ENCODE measurements around the gene PARP4.
"Not testable (repeated sequence)": the region's sequence is repeated elsewhere in the genome, so short reads cannot be mapped to it uniquely, and the experiment has no call there.

The PARP4 gene

DNA sequence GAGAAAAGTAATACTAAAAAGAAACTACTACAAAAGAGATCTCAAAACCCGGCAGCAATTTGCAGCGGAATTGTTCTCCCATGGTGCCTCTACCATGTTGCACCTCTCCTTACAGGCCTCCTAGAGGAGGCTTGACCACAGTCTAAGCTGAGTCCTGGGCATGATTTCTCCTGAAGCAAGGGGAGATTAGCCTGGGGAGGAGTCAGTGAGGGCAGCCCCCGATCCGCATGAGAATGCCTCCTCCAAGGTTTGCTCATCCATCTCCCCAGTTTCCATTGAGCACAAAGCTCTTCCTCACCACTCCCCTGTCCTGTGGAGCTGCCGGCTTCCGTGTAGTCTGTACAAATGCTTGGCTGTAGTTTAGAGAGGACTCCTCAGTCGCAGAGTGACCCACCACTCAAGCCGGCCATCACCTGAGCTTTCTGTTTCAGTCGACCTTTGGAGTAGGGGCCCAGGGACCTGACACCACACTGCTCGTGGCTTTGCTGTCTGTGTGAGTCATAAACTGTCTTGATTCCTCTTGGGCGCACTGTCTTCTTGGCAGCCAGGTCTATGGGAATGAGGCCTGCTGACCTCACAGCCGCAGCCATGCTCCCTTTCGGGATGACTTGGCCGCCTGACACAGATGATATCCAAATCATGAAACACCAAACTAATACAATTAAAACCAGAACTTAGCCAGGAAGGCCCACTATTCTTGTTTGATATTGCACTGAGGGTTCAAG, 130.9 kb downstream of the PARP4 start:
- WGBS, 2 donors (ENCODE audit: extremely low coverage in 2 of 2, insufficient read length in 2 of 2, insufficient replicate concordance in 1 of 2) = no CpG with 5 or more reads among the region's 14 CpGs
- Histone ChIP-seq H3K9me3 (replicated peaks in 1 of 2; ENCODE audit: control insufficient read depth in 2 of 2, insufficient read depth in 1 of 2, low read depth in 1 of 2, low read length in 2 of 2) (no peaks in the 10 kb centered on the region), H3K18ac (ENCODE audit: low read length) (no peak overlapping the region), H3K23ac (ENCODE audit: low read depth, low read length, poor library complexity) (no peak overlapping the region), H3K27me3 (ENCODE audit: control insufficient read depth in 3 of 3, insufficient read depth in 3 of 3, low read depth in 1 of 3, low read length in 3 of 3) (no peaks in the 10 kb centered on the region), H3K79me1 (ENCODE audit: low read depth, low read length) (no peaks in the 10 kb centered on the region), H2BK5ac (ENCODE audit: low read length) (no peak overlapping the region), H3K4me1 (ENCODE audit: control insufficient read depth in 2 of 2, insufficient read depth in 1 of 2, low read depth in 1 of 2, low read length in 2 of 2) (no peaks in the 10 kb centered on the region), H2AFZ (ENCODE audit: low read length) (peak overlapping the region; percentile 41), H4K91ac (ENCODE audit: low read depth, low read length, poor library complexity) (no peak overlapping the region), H2BK120ac (ENCODE audit: low read depth, low read length) (no peak overlapping the region), H3K27ac (replicated peaks; ENCODE audit: low read length) (no peak overlapping the region), H2AK5ac (ENCODE audit: low read depth, low read length) (no peak overlapping the region), H3K9ac (ENCODE audit: low read depth, low read length, poor library complexity) (no peak overlapping the region), H4K8ac (ENCODE audit: low read depth, low read length) (no peak overlapping the region), H3K4me2 (ENCODE audit: insufficient read depth, low read length, poor library complexity, severe bottlenecking) (no peak overlapping the region), H3K4ac (ENCODE audit: low read length) (no peak overlapping the region), H2BK15ac (ENCODE audit: low read length) (no peak overlapping the region), H3K14ac (ENCODE audit: low read length) (no peak overlapping the region), H3K36me3 (replicated peaks in 1 of 2; ENCODE audit: control insufficient read depth in 2 of 2, insufficient read depth in 2 of 2, low read length in 2 of 2) (no peaks in the 10 kb centered on the region), H3K4me3 (ENCODE audit: low read length in 2 of 2) (no peak overlapping the region), H2BK12ac (ENCODE audit: low read length) (no peak overlapping the region)
- no peak for DNase-seq (ENCODE audit: low spot score)

DNA sequence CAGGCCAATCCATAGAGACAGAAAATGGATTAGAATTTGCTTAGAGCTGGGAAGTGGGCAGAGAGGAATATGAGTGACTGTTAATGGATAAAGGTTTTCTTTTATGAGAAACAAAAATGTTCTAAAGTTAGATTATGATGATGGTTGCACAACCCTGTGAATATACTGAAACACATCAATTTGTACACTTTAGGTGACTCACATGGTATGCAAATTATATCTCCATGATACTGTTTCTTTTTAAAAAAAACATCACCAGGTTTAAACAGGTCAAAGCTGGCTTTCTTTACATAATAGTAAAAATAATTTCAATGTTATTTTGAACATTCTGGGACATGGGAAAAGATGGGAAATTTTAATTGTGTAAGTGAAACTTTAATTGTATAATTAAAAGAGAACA, 131.7 kb downstream of the PARP4 start:
- H3K27ac ChIP-seq (replicated peaks; ENCODE audit: low read length); H2AK5ac ChIP-seq (ENCODE audit: low read depth, low read length); H3K27me3 ChIP-seq (ENCODE audit: control insufficient read depth in 3 of 3, insufficient read depth in 3 of 3, low read depth in 1 of 3, low read length in 3 of 3); H3K14ac ChIP-seq (ENCODE audit: low read length); H2BK15ac ChIP-seq (ENCODE audit: low read length); H3K4me2 ChIP-seq (ENCODE audit: insufficient read depth, low read length, poor library complexity, severe bottlenecking); H3K4me3 ChIP-seq (ENCODE audit: low read length in 2 of 2); H2BK120ac ChIP-seq (ENCODE audit: low read depth, low read length); H3K9me3 ChIP-seq (replicated peaks in 1 of 2; ENCODE audit: control insufficient read depth in 2 of 2, insufficient read depth in 1 of 2, low read depth in 1 of 2, low read length in 2 of 2); H3K18ac ChIP-seq (ENCODE audit: low read length); H2AFZ ChIP-seq (ENCODE audit: low read length); H3K9ac ChIP-seq (ENCODE audit: low read depth, low read length, poor library complexity); H3K4me1 ChIP-seq (ENCODE audit: control insufficient read depth in 2 of 2, insufficient read depth in 1 of 2, low read depth in 1 of 2, low read length in 2 of 2); H3K23ac ChIP-seq (ENCODE audit: low read depth, low read length, poor library complexity); H4K91ac ChIP-seq (ENCODE audit: low read depth, low read length, poor library complexity); H3K79me1 ChIP-seq (ENCODE audit: low read depth, low read length); H2BK12ac ChIP-seq (ENCODE audit: low read length); H4K8ac ChIP-seq (ENCODE audit: low read depth, low read length); H3K36me3 ChIP-seq (replicated peaks in 1 of 2; ENCODE audit: control insufficient read depth in 2 of 2, insufficient read depth in 2 of 2, low read length in 2 of 2); H3K4ac ChIP-seq (ENCODE audit: low read length); H2BK5ac ChIP-seq (ENCODE audit: low read length); DNase-seq (ENCODE audit: low spot score): not testable (repeated sequence)

DNA sequence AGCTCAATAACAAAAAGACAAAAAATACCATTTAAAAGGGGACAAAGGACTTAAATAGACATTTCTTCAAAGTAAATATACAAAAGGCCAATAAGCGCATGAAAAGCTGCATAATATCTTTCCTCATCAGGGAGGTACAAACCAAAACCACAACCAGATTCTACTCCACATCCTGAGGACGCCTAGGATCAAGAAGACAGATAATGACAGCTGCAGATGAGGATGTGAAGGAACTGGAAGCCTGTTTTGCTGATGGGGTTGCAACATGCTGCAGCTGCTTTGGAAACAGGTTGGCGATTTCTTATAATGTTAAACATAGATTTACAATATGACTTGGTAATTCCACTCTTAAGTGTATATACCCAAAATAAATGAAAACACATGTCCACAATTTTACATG, 132.4 kb downstream of the PARP4 start:
- H3K9ac ChIP-seq (ENCODE audit: low read depth, low read length, poor library complexity); H2BK15ac ChIP-seq (ENCODE audit: low read length); H2BK120ac ChIP-seq (ENCODE audit: low read depth, low read length); H2BK12ac ChIP-seq (ENCODE audit: low read length); H3K14ac ChIP-seq (ENCODE audit: low read length); H2AFZ ChIP-seq (ENCODE audit: low read length); H2BK5ac ChIP-seq (ENCODE audit: low read length); H3K4me1 ChIP-seq (ENCODE audit: control insufficient read depth in 2 of 2, insufficient read depth in 1 of 2, low read depth in 1 of 2, low read length in 2 of 2); H3K4ac ChIP-seq (ENCODE audit: low read length); H4K8ac ChIP-seq (ENCODE audit: low read depth, low read length); H3K36me3 ChIP-seq (replicated peaks in 1 of 2; ENCODE audit: control insufficient read depth in 2 of 2, insufficient read depth in 2 of 2, low read length in 2 of 2); H3K18ac ChIP-seq (ENCODE audit: low read length); H3K9me3 ChIP-seq (replicated peaks in 1 of 2; ENCODE audit: control insufficient read depth in 2 of 2, insufficient read depth in 1 of 2, low read depth in 1 of 2, low read length in 2 of 2); H3K4me3 ChIP-seq (ENCODE audit: low read length in 2 of 2); H3K79me1 ChIP-seq (ENCODE audit: low read depth, low read length); H3K27me3 ChIP-seq (ENCODE audit: control insufficient read depth in 3 of 3, insufficient read depth in 3 of 3, low read depth in 1 of 3, low read length in 3 of 3); H3K27ac ChIP-seq (replicated peaks; ENCODE audit: low read length); H4K91ac ChIP-seq (ENCODE audit: low read depth, low read length, poor library complexity); DNase-seq (ENCODE audit: low spot score); H2AK5ac ChIP-seq (ENCODE audit: low read depth, low read length); H3K23ac ChIP-seq (ENCODE audit: low read depth, low read length, poor library complexity); H3K4me2 ChIP-seq (ENCODE audit: insufficient read depth, low read length, poor library complexity, severe bottlenecking): not testable (repeated sequence)
- no CpG with 5 or more reads among the region's 3 CpGs for WGBS, 2 donors (ENCODE audit: extremely low coverage in 2 of 2, insufficient read length in 2 of 2, insufficient replicate concordance in 1 of 2)

DNA sequence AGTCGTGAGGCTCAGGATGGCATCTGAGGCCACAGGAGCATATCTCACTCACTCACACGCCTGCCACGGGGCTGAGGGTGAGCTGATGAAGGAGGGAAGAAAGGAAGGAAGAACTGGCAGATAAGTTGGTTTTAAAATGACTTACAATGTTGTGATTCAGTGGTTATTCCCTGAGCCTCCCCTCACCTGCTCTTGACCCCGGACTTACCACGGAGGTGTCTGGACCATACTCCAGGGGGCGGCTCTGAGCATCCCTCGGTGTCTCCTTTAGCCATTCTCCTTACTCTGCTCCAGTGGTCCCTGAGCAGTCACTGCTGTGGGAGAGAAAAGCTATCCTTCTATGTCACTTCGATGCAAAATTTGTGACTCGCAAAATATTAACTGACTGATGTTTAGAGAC, 141.3 kb downstream of the PARP4 start:
- not testable (repeated sequence) for H2AFZ ChIP-seq (ENCODE audit: low read length); H3K14ac ChIP-seq (ENCODE audit: low read length); H3K4me3 ChIP-seq (ENCODE audit: low read length in 2 of 2); H2BK5ac ChIP-seq (ENCODE audit: low read length); H4K91ac ChIP-seq (ENCODE audit: low read depth, low read length, poor library complexity); H3K27ac ChIP-seq (replicated peaks; ENCODE audit: low read length); H3K4me2 ChIP-seq (ENCODE audit: insufficient read depth, low read length, poor library complexity, severe bottlenecking); H3K79me1 ChIP-seq (ENCODE audit: low read depth, low read length); H3K4me1 ChIP-seq (ENCODE audit: control insufficient read depth in 2 of 2, insufficient read depth in 1 of 2, low read depth in 1 of 2, low read length in 2 of 2); H2AK5ac ChIP-seq (ENCODE audit: low read depth, low read length); H3K9ac ChIP-seq (ENCODE audit: low read depth, low read length, poor library complexity); H3K4ac ChIP-seq (ENCODE audit: low read length); H3K36me3 ChIP-seq (replicated peaks in 1 of 2; ENCODE audit: control insufficient read depth in 2 of 2, insufficient read depth in 2 of 2, low read length in 2 of 2); H3K9me3 ChIP-seq (replicated peaks in 1 of 2; ENCODE audit: control insufficient read depth in 2 of 2, insufficient read depth in 1 of 2, low read depth in 1 of 2, low read length in 2 of 2); H2BK15ac ChIP-seq (ENCODE audit: low read length); H2BK120ac ChIP-seq (ENCODE audit: low read depth, low read length); H4K8ac ChIP-seq (ENCODE audit: low read depth, low read length); DNase-seq (ENCODE audit: low spot score); H3K23ac ChIP-seq (ENCODE audit: low read depth, low read length, poor library complexity); H3K18ac ChIP-seq (ENCODE audit: low read length); H2BK12ac ChIP-seq (ENCODE audit: low read length); H3K27me3 ChIP-seq (ENCODE audit: control insufficient read depth in 3 of 3, insufficient read depth in 3 of 3, low read depth in 1 of 3, low read length in 3 of 3)
- WGBS, 2 donors (ENCODE audit: extremely low coverage in 2 of 2, insufficient read length in 2 of 2, insufficient replicate concordance in 1 of 2) = no CpG with 5 or more reads among the region's 9 CpGs

Measured in neuronal stem cell (in vitro differentiated cells).